Measurements from ENCODE around the gene SOS2.

DNA sequence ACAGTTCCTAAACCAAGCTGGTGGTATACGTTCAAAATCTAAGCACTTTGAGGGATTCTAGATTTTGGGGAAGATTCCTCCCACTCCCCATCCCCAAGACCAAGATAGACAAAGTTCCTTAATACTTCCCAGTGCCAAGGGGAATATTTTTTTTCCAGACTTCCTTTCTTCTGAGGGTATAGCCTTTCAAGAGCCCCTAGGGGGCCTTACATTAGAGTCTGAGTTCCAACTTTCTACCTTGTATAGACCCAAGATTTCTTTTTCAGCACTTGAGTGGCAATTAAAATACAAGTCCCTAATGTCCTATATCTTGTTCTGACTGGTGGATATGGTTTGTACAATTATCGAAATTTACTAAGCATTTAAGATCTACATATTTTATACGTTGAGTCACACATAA, 28.7 kb upstream of the SOS2 start:
- TF ChIP-seq, protein P1, sequence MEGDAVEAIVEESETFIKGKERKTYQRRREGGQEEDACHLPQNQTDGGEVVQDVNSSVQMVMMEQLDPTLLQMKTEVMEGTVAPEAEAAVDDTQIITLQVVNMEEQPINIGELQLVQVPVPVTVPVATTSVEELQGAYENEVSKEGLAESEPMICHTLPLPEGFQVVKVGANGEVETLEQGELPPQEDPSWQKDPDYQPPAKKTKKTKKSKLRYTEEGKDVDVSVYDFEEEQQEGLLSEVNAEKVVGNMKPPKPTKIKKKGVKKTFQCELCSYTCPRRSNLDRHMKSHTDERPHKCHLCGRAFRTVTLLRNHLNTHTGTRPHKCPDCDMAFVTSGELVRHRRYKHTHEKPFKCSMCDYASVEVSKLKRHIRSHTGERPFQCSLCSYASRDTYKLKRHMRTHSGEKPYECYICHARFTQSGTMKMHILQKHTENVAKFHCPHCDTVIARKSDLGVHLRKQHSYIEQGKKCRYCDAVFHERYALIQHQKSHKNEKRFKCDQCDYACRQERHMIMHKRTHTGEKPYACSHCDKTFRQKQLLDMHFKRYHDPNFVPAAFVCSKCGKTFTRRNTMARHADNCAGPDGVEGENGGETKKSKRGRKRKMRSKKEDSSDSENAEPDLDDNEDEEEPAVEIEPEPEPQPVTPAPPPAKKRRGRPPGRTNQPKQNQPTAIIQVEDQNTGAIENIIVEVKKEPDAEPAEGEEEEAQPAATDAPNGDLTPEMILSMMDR (IDR thresholded peaks at IDR 0.05): no peak
- no peak for TF ChIP-seq POLR2A (IDR thresholded peaks at IDR 0.05)

Measured in adrenal gland (tissue), 5 donors.